Kidney (tissue), 14 donors: ENCODE data around the gene KCTD15. TPM values are rescaled to one million over a fixed set of nuclear protein-coding genes. Genes with fewer than 3 reads are reported as not detected.

Experiments used
- DNase-seq, 5 donors: peaks; one replicate each; pipeline ENCODE4 v3.0.0-alpha.2; 2013 to 2020
- FAIRE-seq: peaks from 2 replicates; lab custom pipeline; 2012; peaks lifted over from hg19 to GRCh38; lab: Jason Lieb, UNC
- H3K27ac ChIP-seq, 2 donors: one replicate each; pipeline ENCODE4 v1.7.0; 2013; ENCODE audit warnings: low read depth in 2 of 2, low read length in 2 of 2, inconsistent platforms in 1 of 2
- H3K27me3 ChIP-seq: one replicate; pipeline ENCODE4 v1.7.1; 2013; ENCODE audit warnings: low read length, inconsistent platforms; ENCODE audit not compliant: control insufficient read depth, insufficient read depth
- H3K36me3 ChIP-seq, 3 donors: one replicate each; pipeline versions ENCODE4 v1.7.0 to v1.7.1; 2013; ENCODE audit warnings: low read length in 3 of 3, control low read depth in 1 of 3, inconsistent platforms in 1 of 3; ENCODE audit not compliant: insufficient read depth in 3 of 3, control insufficient read depth in 2 of 3
- H3K4me1 ChIP-seq, 3 donors: one replicate each; pipeline versions ENCODE4 v1.7.0 to v1.7.1; 2013; ENCODE audit warnings: low read length in 3 of 3, inconsistent platforms in 1 of 3, low read depth in 1 of 3; ENCODE audit not compliant: control insufficient read depth in 2 of 3, insufficient read depth in 2 of 3
- H3K4me3 ChIP-seq, 3 donors: one replicate each; pipeline versions ENCODE4 v1.7.0 to v1.8.1; 2013; ENCODE audit warnings: low read length in 3 of 3, control low read depth in 1 of 3, inconsistent platforms in 1 of 3
- H3K9ac ChIP-seq, 3 donors: one replicate each; pipeline versions ENCODE4 v1.7.0 to v1.7.1; 2013; ENCODE audit warnings: low read length in 3 of 3, control low read depth in 1 of 3, inconsistent platforms in 1 of 3
- H3K9me3 ChIP-seq, 3 donors: one replicate each; pipeline versions ENCODE4 v1.7.0 to v1.7.1; 2013; ENCODE audit warnings: low read length in 3 of 3, control low read depth in 1 of 3, inconsistent platforms in 1 of 3; ENCODE audit not compliant: control insufficient read depth in 2 of 3, insufficient read depth in 1 of 3
- intact Hi-C: fragments of 100-400 bp; cut with DNase I; formaldehyde crosslinking; loops from one replicate; pipeline ENCODE4 v1.11.1; 2022
- polyA plus RNA-seq: library from polyadenylated mRNA; stranded (reverse); fragments of 350-450 nt; fragmentation: Illumina TruSeq; extraction: RNeasy Lipid Tissue Mini Kit (QIAGEN cat#74804); gene quantifications from one replicate; pipeline ENCODE4 v1.2.3, GENCODE V29; 2014; ENCODE audit warnings: low read depth, low replicate concordance; ENCODE audit not compliant: insufficient read depth
- total RNA-seq: library from RNA; stranded (reverse); fragmentation: NEBNext Ultra II Directional; extraction: Animal tissue kit (Norgen Biotek cat#: 25700); gene quantifications from one replicate; pipeline ENCODE4 v1.2.1, GENCODE V29; 2021
- TF ChIP-seq, protein P1 (sequence below): IDR thresholded peaks from 3 replicates; pipeline ENCODE4 v1.5.1; 2012; ENCODE audit warnings: mild to moderate bottlenecking, moderate library complexity, borderline replicate concordance; ENCODE audit not compliant: insufficient read depth; ENCODE audit errors: extremely low read depth
- donor health status: control.
- donor health status: control.
- donor health status: control.
- donor health status: control.
- donor health status: control.
- donor health status: DM: yes; HTN: yes; CAD: no.
- donor health status: Normal renal cell carcinoma (clear cell type).

KCTD15 gene
- total and polyA plus RNA-seq, 2 donors from 2014 or later: 10.5 to 22.0 TPM

DNA sequence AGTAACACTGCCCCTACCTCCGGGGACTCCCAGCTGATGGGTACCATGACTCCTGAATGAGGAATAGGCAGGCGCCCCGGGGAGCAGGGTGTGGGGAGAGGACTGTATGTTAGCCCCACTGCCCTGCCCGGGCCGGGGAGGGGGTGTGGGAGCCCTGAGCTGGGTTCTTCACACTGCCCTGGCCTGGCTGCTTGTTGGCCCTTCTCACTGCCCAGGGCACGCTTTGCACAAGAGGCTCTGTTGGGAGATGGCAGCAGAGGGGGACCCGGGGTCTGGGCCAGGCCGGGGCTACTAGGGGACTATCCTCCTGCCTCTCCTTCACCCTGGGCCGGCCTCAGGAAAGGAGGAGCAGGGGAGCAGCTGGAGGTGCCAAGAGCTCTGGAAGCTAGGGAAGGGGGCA, 19.3 kb upstream of the KCTD15 start:
- H3K36me3 ChIP-seq: no peaks in the 10 kb centered on the region
- H3K4me1 ChIP-seq: peaks cover 0 to 10% (median 0%) of the 10 kb centered on the region in 3 donors
- H3K9me3 ChIP-seq: no peaks in the 10 kb centered on the region
- no peaks in the 10 kb centered on the region for H3K27me3 ChIP-seq
- H3K4me3 ChIP-seq: no peak overlapping the region
- no peak overlapping the region for H3K27ac ChIP-seq
- intact Hi-C loops: loop anchor here (10.0 kb wide), 3 partner anchors 217 to 363 kb away; no protein-coding TSS in a partner anchor
- FAIRE-seq (no peak), DNase-seq (no peak)
- no peak overlapping the region for H3K9ac ChIP-seq
- TF ChIP-seq, protein P1, sequence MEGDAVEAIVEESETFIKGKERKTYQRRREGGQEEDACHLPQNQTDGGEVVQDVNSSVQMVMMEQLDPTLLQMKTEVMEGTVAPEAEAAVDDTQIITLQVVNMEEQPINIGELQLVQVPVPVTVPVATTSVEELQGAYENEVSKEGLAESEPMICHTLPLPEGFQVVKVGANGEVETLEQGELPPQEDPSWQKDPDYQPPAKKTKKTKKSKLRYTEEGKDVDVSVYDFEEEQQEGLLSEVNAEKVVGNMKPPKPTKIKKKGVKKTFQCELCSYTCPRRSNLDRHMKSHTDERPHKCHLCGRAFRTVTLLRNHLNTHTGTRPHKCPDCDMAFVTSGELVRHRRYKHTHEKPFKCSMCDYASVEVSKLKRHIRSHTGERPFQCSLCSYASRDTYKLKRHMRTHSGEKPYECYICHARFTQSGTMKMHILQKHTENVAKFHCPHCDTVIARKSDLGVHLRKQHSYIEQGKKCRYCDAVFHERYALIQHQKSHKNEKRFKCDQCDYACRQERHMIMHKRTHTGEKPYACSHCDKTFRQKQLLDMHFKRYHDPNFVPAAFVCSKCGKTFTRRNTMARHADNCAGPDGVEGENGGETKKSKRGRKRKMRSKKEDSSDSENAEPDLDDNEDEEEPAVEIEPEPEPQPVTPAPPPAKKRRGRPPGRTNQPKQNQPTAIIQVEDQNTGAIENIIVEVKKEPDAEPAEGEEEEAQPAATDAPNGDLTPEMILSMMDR: no peak

GRCh38 chr19:33777753-33778088, 18.9 kb upstream of the KCTD15 start:
- H3K27me3 ChIP-seq: no peaks in the 10 kb centered on the region
- H3K4me1 ChIP-seq: peaks cover 0 to 10% (median 0%) of the 10 kb centered on the region in 3 donors
- H3K4me3 ChIP-seq: no peak overlapping the region
- FAIRE-seq: no peak
- TF ChIP-seq, protein P1: no peak
- DNase-seq: no peak
- no peaks in the 10 kb centered on the region for H3K9me3 ChIP-seq
- H3K9ac ChIP-seq: no peak overlapping the region
- H3K36me3 ChIP-seq: no peaks in the 10 kb centered on the region
- intact Hi-C loops: loop anchor here (10.0 kb wide), 3 partner anchors 217 to 363 kb away; no protein-coding TSS in a partner anchor
- H3K27ac ChIP-seq: no peak overlapping the region

DNA sequence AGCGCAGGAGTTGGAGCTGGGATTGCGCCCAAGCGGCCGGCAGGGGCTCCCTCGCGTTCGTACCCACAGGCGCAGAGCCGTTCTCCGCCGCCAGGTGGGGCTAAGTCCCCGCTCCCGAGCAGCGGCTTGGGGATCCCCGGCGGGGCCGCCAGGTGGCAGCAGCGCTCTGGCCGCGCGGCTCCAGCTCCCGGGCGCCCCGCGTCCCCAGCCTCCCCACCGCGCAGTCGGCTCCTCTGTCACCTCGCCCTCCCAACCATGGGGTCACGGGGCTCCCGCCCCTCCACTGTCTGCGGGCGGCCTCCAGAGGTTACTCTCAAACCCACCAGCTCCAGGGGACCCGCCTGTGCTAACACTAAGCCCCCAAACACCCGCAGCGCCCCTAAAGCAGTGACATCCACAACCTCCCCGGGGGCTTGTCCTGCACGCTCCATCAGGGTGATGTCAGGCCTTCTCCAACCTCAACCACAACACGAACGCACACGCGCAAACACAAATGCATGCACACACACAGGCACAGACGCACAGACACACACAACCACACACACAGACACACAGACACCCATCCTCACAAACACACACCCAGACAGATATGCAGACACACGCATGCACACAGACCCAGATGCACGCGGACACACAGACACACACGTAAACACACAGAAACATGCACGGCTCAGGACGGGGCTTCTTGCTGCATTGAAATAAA, 18.4 kb upstream of the KCTD15 start:
- no peak overlapping the region for H3K9ac ChIP-seq
- no peaks in the 10 kb centered on the region for H3K27me3 ChIP-seq
- no peak overlapping the region for H3K27ac ChIP-seq
- intact Hi-C loops: loop anchor here (10.0 kb wide), 3 partner anchors 217 to 363 kb away; no protein-coding TSS in a partner anchor
- H3K9me3 ChIP-seq: no peaks in the 10 kb centered on the region
- H3K36me3 ChIP-seq: no peaks in the 10 kb centered on the region
- peaks cover 0 to 10% (median 0%) of the 10 kb centered on the region in 3 donors for H3K4me1 ChIP-seq
- DNase-seq (peak; percentile 78 to 93 (median 86)), FAIRE-seq (no peak)
- TF ChIP-seq, protein P1: peak; percentile 100
- H3K4me3 ChIP-seq: no peak overlapping the region
